ENCODE data around the gene KCNQ5.

KCNQ5 gene

DNA sequence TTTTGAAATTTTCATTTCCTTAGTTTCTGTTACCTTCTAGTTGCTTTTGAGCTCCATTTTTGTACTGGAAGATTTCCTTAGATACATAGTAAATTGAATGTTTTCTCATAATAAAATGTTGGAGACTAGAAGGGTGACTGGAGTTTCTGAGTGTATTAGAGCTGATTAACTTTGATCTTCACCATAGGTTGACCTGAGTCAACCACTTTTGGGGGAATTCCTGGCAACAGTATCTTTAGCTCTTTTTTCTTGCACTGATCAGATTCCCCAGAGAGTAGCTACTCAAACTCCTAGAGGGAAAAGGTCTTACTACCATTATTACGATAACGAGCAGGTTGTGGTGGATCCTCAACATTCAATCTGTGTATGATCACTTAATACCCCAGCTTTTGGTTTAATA, 530.7 kb downstream of the KCNQ5 start:
- CTCF ChIA-PET = interaction anchor here (0.6 to 2.1 kb wide), 4 partner anchors 25 to 810 kb away, joined by 3 to 8 read pairs (median 3); no protein-coding TSS in a partner anchor
- POLR2A ChIA-PET = no interaction called here
- Histone ChIP-seq H3K36me3 (ENCODE audit: control insufficient read depth in 2 of 2, insufficient read depth in 1 of 2, low read length in 2 of 2) (no peaks in the 10 kb centered on the region), H3K9me3 (ENCODE audit: control insufficient read depth, insufficient read depth, low read depth, low read length) (no peaks in the 10 kb centered on the region), H3K4me1 (ENCODE audit: control insufficient read depth, insufficient read depth, low read length) (no peaks in the 10 kb centered on the region), H3K4me3 (ENCODE audit: low read depth, low read length) (no peak overlapping the region), H3K27ac (ENCODE audit: extremely low read depth, low read depth, low read length) (no peak overlapping the region)
- TF ChIP-seq, protein P1, sequence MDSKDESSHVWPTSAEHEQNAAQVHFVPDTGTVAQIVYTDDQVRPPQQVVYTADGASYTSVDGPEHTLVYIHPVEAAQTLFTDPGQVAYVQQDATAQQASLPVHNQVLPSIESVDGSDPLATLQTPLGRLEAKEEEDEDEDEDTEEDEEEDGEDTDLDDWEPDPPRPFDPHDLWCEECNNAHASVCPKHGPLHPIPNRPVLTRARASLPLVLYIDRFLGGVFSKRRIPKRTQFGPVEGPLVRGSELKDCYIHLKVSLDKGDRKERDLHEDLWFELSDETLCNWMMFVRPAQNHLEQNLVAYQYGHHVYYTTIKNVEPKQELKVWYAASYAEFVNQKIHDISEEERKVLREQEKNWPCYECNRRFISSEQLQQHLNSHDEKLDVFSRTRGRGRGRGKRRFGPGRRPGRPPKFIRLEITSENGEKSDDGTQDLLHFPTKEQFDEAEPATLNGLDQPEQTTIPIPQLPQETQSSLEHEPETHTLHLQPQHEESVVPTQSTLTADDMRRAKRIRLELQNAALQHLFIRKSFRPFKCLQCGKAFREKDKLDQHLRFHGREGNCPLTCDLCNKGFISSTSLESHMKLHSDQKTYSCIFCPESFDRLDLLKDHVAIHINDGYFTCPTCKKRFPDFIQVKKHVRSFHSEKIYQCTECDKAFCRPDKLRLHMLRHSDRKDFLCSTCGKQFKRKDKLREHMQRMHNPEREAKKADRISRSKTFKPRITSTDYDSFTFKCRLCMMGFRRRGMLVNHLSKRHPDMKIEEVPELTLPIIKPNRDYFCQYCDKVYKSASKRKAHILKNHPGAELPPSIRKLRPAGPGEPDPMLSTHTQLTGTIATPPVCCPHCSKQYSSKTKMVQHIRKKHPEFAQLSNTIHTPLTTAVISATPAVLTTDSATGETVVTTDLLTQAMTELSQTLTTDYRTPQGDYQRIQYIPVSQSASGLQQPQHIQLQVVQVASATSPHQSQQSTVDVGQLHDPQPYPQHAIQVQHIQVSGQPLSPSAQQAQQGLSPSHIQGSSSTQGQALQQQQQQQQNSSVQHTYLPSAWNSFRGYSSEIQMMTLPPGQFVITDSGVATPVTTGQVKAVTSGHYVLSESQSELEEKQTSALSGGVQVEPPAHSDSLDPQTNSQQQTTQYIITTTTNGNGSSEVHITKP (tag by site-specific recombination; IDR thresholded peaks at IDR 0.05) = no peak
- TF ChIP-seq ZNF777 (tag by site-specific recombination; IDR thresholded peaks at IDR 0.05; ENCODE audit: borderline replicate concordance) (no peak), ZNF211 (tag by site-specific recombination; IDR thresholded peaks at IDR 0.05; ENCODE audit: low read depth) (no peak), HOXA7 (CRISPR knock-in tag; IDR thresholded peaks at IDR 0.05; ENCODE audit: borderline replicate concordance) (no peak), ZNF76 (tag by site-specific recombination; IDR thresholded peaks at IDR 0.05; ENCODE audit: borderline replicate concordance, low read depth) (no peak), ZNF121 (tag by site-specific recombination; IDR thresholded peaks at IDR 0.05) (no peak), ZNF596 (tag by site-specific recombination; IDR thresholded peaks at IDR 0.05) (no peak), ZNF514 (tag by site-specific recombination; IDR thresholded peaks at IDR 0.05) (no peak)
- TF ChIP-seq, protein P2, sequence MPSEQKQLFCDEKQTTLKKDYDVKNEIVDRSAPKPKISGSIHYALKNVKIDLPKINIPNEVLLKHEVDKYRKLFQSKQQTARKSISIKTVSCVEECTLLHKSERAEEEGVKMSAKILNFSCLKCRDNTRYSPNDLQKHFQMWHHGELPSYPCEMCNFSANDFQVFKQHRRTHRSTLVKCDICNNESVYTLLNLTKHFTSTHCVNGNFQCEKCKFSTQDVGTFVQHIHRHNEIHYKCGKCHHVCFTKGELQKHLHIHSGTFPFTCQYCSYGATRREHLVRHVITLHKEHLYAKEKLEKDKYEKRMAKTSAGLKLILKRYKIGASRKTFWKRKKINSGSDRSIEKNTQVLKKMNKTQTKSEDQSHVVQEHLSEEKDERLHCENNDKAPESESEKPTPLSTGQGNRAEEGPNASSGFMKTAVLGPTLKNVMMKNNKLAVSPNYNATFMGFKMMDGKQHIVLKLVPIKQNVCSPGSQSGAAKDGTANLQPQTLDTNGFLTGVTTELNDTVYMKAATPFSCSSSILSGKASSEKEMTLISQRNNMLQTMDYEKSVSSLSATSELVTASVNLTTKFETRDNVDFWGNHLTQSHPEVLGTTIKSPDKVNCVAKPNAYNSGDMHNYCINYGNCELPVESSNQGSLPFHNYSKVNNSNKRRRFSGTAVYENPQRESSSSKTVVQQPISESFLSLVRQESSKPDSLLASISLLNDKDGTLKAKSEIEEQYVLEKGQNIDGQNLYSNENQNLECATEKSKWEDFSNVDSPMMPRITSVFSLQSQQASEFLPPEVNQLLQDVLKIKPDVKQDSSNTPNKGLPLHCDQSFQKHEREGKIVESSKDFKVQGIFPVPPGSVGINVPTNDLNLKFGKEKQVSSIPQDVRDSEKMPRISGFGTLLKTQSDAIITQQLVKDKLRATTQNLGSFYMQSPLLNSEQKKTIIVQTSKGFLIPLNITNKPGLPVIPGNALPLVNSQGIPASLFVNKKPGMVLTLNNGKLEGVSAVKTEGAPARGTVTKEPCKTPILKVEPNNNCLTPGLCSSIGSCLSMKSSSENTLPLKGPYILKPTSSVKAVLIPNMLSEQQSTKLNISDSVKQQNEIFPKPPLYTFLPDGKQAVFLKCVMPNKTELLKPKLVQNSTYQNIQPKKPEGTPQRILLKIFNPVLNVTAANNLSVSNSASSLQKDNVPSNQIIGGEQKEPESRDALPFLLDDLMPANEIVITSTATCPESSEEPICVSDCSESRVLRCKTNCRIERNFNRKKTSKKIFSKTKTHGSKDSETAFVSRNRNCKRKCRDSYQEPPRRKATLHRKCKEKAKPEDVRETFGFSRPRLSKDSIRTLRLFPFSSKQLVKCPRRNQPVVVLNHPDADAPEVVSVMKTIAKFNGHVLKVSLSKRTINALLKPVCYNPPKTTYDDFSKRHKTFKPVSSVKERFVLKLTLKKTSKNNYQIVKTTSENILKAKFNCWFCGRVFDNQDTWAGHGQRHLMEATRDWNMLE (tag by site-specific recombination; conservative IDR thresholded peaks at IDR 0.05; ENCODE audit: low read depth) = no peak

DNA sequence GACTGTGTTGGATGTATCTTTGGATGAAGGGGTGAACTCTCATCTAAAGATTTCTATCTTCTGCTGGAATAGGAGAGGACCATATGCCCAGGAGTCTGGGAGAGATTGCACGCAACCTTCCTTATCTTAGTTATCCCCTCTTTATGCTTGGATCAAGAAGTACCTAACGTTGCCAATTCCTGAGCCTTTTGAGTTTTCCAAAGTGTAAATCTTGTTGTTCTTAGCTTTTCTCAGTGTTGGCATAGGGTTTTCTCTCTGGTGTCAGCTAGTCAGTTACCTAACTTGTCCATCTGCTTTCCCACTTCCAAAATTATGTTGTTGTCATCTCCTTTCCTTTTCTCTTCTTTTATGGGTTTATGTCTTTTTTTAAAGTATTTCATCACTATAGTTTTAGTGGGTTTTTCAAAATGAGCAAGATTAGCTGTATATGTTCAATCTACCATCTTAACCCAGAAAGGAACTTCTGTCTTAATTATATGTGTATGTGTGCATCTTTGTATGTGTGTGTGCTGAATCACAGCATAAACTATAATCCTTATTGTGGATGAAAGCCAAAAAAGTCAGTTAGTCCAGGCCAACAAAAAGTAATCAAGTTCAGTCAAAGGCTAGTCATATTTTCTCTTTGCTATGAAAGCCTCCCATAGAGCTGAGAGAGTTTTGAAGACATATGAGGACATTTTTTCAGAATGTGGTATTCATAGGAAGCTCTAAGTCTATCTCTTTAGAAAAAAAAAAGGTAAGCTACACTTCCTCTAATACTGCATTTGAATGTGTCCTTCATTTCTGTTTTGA, 531.3 kb downstream of the KCNQ5 start:
- CTCF ChIA-PET = interaction anchor here (0.6 to 2.1 kb wide), 9 partner anchors 24 to 810 kb away, joined by 3 to 8 read pairs (median 3); no protein-coding TSS in a partner anchor
- TF ChIP-seq FEZF1 (tag by site-specific recombination; IDR thresholded peaks at IDR 0.05) (no peak), ZNF76 (tag by site-specific recombination; IDR thresholded peaks at IDR 0.05; ENCODE audit: borderline replicate concordance, low read depth) (no peak), ZNF350 (tag by site-specific recombination; IDR thresholded peaks at IDR 0.05) (no peak), KLF7 (tag by site-specific recombination; IDR thresholded peaks at IDR 0.05; ENCODE audit: borderline replicate concordance) (no peak), ZNF335 (tag by site-specific recombination; conservative IDR thresholded peaks at IDR 0.05) (no peak), MYNN (tag by site-specific recombination; IDR thresholded peaks at IDR 0.05; ENCODE audit: borderline replicate concordance) (no peak), ZNF324 (tag by site-specific recombination; IDR thresholded peaks at IDR 0.05) (no peak), ZNF121 (tag by site-specific recombination; IDR thresholded peaks at IDR 0.05) (no peak), ZBTB21 (tag by site-specific recombination; IDR thresholded peaks at IDR 0.05) (no peak), ZNF221 (tag by site-specific recombination; IDR thresholded peaks at IDR 0.05; ENCODE audit: borderline replicate concordance) (no peak), ZNF785 (tag by site-specific recombination; IDR thresholded peaks at IDR 0.05) (no peak), ZNF510 (tag by site-specific recombination; IDR thresholded peaks at IDR 0.05; ENCODE audit: insufficient replicate concordance) (no peak)
- TF ChIP-seq, protein P3, sequence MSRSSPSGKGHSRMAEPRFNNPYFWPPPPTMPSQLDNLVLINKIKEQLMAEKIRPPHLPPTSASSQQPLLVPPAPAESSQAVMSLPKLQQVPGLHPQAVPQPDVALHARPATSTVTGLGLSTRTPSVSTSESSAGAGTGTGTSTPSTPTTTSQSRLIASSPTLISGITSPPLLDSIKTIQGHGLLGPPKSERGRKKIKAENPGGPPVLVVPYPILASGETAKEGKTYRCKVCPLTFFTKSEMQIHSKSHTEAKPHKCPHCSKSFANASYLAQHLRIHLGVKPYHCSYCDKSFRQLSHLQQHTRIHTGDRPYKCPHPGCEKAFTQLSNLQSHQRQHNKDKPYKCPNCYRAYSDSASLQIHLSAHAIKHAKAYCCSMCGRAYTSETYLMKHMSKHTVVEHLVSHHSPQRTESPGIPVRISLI (tag by site-specific recombination; IDR thresholded peaks at IDR 0.05) = no peak
- TF ChIP-seq, protein P4, sequence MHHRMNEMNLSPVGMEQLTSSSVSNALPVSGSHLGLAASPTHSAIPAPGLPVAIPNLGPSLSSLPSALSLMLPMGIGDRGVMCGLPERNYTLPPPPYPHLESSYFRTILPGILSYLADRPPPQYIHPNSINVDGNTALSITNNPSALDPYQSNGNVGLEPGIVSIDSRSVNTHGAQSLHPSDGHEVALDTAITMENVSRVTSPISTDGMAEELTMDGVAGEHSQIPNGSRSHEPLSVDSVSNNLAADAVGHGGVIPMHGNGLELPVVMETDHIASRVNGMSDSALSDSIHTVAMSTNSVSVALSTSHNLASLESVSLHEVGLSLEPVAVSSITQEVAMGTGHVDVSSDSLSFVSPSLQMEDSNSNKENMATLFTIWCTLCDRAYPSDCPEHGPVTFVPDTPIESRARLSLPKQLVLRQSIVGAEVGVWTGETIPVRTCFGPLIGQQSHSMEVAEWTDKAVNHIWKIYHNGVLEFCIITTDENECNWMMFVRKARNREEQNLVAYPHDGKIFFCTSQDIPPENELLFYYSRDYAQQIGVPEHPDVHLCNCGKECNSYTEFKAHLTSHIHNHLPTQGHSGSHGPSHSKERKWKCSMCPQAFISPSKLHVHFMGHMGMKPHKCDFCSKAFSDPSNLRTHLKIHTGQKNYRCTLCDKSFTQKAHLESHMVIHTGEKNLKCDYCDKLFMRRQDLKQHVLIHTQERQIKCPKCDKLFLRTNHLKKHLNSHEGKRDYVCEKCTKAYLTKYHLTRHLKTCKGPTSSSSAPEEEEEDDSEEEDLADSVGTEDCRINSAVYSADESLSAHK (tag by site-specific recombination; IDR thresholded peaks at IDR 0.05) = no peak

More for the DNA sequence above, 531.3 kb downstream of the KCNQ5 start:
- Histone ChIP-seq H3K9me3 (ENCODE audit: control insufficient read depth, insufficient read depth, low read depth, low read length) (no peaks in the 10 kb centered on the region), H3K4me1 (ENCODE audit: control insufficient read depth, insufficient read depth, low read length) (no peaks in the 10 kb centered on the region), H3K4me3 (ENCODE audit: low read depth, low read length) (no peak overlapping the region), H3K36me3 (ENCODE audit: control insufficient read depth in 2 of 2, insufficient read depth in 1 of 2, low read length in 2 of 2) (no peaks in the 10 kb centered on the region), H3K27ac (ENCODE audit: extremely low read depth, low read depth, low read length) (no peak overlapping the region)
- POLR2A ChIA-PET = no interaction called here

Measured in HEK293 (cell line).